Activated CD8-positive, alpha-beta memory T cell treated with anti-CD3 and anti-CD28 coated beads, Interleukin-2, amount 50 U/mL, for 4 hours (primary cell): ENCODE measurements around the gene GADD45A.

Experiments used
- DNase-seq: peaks from one replicate; pipeline ENCODE4 v3.0.0-alpha.2; 2020

Gene GADD45A

GRCh38 chr1:67690018-67690363, 5.0 kb downstream of the GADD45A start:
- DNase-seq = no peak

- no peak for DNase-seq
Measured at GRCh38 chr1:67690411-67690810, 5.4 kb downstream of the GADD45A start.

- no peak for DNase-seq
Measured at GRCh38 chr1:67691712-67692111, 6.7 kb downstream of the GADD45A start.

- DNase-seq = no peak
Measured at GRCh38 chr1:67695963-67696362, 11.0 kb downstream of the GADD45A start.

GRCh38 chr1:67696708-67697107, 11.7 kb downstream of the GADD45A start:
- no peak for DNase-seq

- DNase-seq = no peak
Measured at GRCh38 chr1:67700220-67700619, 15.2 kb downstream of the GADD45A start.

GRCh38 chr1:67700692-67701410, 15.8 kb downstream of the GADD45A start:
- DNase-seq = peak; percentile 17

- no peak for DNase-seq
Measured at GRCh38 chr1:67701876-67702275, 16.9 kb downstream of the GADD45A start.

- no peak for DNase-seq
Measured at GRCh38 chr1:67704351-67704750, 19.4 kb downstream of the GADD45A start.

- DNase-seq = no peak
Measured at GRCh38 chr1:67705735-67706453, 20.9 kb downstream of the GADD45A start.

- no peak for DNase-seq
Measured at GRCh38 chr1:67708606-67709005, 23.6 kb downstream of the GADD45A start.

GRCh38 chr1:67710417-67710816, 25.4 kb downstream of the GADD45A start:
- DNase-seq = no peak

- DNase-seq = no peak
Measured at GRCh38 chr1:67711158-67711854, 26.3 kb downstream of the GADD45A start.

- DNase-seq = no peak
Measured at GRCh38 chr1:67711855-67712212, 26.8 kb downstream of the GADD45A start.

- no peak for DNase-seq
Measured at GRCh38 chr1:67713057-67713846, 28.3 kb downstream of the GADD45A start.

GRCh38 chr1:67715819-67716218, 30.8 kb downstream of the GADD45A start:
- no peak for DNase-seq

GRCh38 chr1:67716800-67717199, 31.8 kb downstream of the GADD45A start:
- DNase-seq = no peak

GRCh38 chr1:67717876-67718275, 32.9 kb downstream of the GADD45A start:
- no peak for DNase-seq

- DNase-seq = no peak
Measured at GRCh38 chr1:67719329-67720196, 34.6 kb downstream of the GADD45A start.

- DNase-seq = no peak
Measured at GRCh38 chr1:67721112-67721511, 36.1 kb downstream of the GADD45A start.

GRCh38 chr1:67721650-67722291, 36.8 kb downstream of the GADD45A start:
- DNase-seq = no peak
